GM19455 (cell line): ENCODE results near the gene ZNF469.

Experiments
- ATAC-seq: cut with Tn5 transposase; IDR thresholded peaks from one replicate; pipeline ENCODE4 v1.9.1; 2021; ENCODE audit not compliant: unreplicated experiment

ZNF469 gene

DNA sequence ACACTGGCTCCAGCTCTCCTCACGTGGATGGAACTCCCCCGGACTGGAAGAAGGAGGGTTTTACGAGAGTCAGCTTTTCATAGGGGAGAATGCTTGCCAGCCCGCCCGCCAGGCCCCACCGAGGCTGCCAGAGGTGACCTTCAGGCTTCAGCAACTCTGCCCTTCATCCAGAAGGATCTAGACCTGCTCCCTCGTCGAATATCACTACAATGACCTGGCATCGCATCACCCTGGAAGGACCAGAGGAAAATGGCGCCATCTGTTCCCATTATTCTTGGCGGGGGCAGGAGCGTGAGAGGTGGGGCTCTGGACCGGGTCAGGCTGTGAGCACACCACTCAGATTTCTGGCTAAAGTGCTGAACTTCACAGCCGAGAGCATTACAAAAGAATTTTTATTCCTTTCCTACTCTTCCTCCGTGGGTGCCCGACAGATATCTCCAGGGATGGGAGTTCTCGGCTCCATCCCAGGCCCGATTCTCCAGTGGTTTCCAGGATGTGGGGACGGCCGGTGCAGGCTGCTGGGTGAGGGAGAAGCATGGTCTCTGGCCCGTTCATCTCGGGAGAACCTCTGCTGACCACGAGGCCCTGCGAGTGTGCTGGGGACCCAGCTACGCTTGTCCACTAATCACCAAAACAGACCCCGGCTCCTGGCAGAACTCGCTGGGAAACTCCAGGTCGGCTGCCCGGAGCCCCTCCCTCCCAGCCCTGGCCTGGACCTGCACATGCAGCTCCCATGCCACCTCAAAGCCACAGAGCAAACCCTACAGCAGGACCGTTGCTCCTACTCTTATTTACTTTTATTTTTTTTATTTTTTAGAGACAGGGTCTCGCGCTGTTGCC, 36.8 kb upstream of the ZNF469 start:
- ATAC-seq = no peak

DNA sequence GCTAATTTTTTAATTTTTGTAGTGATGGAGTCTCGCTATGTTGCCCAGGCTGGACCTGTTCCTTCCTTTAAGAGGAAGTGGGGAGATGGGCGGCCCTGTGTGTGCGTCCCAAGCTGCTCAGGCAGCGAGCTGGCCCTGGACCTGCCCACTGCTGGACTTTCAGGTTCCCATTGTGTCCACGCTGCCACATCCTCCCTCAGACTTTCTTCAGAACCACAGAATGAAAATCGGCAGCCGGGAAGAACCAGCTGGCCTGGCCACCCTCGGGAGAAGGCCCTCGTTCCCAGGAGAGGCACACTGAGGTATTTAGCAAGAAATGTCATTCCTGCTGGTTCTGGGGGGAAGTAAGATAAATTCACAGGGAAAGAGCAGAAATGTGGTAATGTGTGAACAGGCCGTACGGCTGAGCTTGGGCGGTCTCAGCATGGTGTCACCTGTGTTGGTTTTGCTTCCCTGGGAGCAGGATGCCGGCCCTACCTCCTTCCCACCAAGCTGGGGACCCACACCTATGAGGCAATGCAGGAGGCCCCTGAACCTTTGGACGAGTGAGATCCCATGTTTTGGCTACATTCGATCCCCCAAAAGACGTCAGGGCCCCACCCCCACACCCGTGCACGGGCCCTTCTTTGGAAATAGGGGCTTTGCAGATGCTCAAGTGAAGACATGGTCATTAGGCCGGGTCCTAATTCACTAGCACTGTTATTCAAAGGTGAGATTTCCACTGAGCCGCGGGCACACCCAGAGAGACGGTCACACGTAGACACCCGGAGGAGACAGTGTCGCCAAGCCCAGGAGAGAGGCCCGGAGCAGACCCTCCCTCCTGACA, 35.9 kb upstream of the ZNF469 start:
- ATAC-seq = no peak

DNA sequence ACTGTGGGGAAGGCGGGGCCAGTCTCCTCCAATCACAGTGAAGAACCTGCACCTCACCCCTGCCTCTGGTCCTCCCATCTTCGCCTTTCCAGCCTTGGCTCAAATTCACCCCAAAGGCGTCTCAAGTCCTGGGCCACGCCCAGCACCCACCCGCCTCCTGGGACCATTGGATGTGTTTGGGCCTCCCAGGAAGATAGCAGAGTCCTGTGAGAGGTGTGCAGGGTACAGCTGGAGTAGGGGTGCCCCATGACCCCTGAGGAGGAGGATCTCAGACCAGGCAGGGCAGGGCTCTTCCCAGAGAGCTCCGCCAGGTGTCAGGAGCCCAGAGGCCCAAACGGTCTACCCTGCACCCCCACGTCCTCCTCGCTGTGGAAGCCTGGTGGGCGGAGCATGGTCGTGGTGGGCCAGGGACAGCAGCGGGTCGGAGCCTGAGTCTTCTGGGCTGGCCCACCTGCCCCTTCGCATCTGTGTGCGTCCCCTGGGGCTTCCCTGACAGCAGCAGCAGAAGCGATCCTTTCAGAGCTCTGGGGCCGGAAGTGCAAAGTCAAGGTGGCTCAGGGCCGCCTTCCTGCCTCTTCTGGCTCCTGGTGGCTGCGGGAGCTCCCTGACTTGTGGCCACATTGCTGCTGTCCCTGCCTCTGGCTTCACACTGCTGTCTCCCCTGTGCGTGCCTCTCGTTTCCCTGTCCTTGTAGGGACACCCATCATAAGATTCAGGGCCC, 34.9 kb upstream of the ZNF469 start:
- no peak for ATAC-seq

DNA sequence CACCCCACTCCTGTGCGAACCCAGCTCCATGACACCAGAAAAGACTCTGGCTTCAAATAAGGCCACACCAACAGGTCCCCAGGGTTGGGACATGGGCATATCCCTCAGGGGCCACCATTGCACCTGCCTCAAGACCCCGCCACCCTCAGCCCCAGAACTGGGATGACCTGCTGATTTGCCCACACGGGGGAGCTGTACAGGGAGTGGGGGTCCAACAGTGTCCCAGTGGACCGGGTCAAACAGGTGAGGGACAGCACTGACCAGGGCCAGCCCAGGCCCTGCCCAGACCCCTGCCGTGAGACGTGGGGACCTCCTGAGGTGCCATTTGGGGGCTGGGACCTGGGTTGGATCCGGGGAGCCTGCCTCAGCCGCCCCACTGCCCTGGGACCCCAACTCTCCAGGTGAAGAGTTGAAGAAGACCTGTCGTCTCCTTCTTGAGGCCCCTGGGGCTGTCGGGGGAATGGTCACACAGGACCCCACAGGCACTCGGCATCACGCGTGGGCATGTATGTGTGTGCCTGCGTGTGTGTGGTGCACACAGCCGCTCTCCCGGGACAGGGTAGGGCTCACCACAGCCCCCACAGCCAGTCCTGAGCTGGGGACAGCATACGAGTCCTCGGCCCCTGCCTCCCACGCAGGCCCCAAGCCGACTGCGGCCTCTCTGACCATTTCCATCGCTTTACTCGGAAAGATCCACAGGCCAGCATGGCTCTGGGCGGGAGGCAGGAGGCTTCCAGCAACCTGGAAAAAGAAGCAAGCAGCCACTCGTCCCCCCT, 34.2 kb upstream of the ZNF469 start:
- ATAC-seq = no peak

DNA sequence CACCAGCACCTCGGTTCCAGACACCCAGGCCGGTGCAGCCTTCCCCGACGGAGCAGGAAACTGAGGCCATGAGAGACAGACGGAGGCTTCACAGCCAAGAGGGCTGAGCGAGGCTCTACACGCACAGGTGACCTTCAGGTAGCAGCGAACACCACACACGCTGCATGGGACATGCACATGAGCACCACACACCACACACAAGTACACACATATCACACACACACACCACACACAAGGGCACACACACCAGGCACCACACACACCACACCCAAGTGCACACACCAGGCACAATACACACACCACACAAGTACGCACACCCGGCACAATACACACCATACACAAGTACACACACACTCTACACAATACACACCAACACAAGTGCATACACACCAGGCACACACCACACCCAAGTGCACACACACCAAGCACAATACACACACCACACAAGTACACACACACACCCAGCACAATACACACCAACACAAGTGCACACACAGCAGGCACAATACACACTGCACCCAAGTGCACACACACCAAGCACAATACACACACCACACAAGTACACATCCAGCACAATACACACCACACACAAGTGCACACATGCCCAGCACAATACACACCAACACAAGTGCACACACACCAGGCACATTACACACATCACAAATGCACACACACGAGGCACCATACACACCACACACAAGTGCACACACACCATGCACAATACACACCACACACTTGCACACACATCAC, 33.4 kb upstream of the ZNF469 start:
- ATAC-seq = no peak

DNA sequence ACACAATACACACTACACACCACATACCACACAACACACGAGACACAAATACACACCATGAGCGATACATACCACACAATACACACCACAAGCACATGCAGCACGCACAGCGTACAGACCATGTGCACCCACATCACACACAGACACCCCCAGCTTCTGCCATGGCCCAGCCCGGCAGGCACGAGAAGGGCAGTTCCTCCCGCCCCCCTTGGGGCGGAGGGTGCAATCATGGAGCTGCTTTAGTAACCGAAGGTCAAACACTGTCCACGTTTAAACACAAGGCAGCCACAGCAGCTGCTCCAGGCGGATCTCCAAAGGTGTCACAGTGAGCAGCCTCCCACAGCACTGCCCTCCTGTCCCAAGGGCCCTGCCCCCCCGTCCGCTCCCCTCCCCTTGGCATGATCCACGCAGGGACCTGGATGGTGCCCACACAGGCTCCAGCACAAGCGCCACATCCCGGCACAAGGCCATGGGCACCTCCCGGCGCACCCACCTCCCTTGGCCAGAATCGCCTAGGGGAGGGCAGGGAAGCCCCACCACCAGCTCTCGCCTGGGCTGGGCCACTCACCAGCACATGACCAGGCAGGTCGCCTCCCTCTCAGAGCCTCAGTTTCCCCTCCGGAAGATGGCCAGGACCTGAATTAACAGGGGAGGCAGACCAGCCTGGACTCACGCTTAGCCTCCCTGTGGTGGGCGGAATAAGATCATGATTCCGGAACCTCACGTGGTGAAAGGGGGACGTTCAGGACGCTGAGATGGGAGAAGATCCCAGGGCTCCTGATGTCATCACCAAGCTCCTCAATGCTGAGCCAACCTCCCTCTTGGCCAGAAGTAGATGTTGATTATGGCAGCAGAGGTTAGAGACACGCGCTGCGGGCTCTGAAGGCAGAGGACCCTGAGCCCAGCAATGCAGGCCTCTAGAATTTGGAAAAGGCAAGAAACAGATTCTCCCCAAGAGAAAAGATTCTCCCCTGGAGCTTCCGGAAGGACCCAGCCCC, 32.6 kb upstream of the ZNF469 start:
- no peak for ATAC-seq

DNA sequence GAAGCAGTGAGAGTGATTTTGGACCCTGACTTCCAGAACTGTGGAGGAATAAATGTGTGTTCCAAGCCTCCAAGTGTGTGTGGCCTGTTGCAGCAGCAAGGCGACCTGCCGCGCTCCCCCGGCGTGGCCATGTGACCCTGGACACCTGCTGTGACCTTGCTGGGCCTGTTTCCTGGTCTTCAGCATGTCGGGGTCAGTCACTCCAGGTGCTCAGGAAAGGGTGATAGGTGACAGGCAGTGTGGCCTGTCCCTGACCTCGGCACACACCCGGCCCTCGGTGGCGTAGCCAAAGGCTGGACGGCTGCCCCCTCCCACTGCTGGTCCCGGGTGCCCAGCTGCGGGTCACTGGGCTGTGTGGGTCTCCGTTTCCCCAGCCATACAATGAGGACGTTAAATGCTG, 31.8 kb upstream of the ZNF469 start:
- no peak for ATAC-seq

DNA sequence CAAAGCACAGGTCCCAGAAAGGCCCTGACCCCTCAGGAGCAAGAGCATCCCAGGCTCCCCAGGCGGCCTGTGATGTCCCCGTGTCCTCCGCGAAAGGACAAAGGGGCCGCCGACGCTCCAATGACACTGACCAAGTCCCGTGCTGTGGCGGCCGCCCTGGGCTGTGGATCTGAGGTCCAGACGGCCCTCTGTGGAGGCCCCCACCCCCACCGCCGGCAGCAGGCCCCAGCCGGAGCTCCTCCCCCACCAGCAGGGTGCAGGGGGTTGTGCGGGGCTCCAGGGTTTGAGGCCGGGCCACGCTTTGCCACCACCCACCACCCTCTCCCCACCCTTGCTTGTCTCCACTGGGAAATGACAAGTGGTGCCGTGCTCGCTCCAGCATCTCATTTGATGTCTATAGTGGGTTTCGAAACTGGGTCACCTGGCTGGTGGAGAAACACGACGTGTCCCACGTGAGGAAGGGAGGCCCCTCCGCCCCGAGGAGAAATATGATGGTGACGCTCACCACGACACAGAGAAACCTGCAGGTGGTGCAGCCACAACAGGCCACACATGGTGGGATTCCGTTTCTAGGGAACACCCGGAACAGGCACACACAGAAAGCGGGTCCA, 31.2 kb upstream of the ZNF469 start:
- ATAC-seq = no peak

DNA sequence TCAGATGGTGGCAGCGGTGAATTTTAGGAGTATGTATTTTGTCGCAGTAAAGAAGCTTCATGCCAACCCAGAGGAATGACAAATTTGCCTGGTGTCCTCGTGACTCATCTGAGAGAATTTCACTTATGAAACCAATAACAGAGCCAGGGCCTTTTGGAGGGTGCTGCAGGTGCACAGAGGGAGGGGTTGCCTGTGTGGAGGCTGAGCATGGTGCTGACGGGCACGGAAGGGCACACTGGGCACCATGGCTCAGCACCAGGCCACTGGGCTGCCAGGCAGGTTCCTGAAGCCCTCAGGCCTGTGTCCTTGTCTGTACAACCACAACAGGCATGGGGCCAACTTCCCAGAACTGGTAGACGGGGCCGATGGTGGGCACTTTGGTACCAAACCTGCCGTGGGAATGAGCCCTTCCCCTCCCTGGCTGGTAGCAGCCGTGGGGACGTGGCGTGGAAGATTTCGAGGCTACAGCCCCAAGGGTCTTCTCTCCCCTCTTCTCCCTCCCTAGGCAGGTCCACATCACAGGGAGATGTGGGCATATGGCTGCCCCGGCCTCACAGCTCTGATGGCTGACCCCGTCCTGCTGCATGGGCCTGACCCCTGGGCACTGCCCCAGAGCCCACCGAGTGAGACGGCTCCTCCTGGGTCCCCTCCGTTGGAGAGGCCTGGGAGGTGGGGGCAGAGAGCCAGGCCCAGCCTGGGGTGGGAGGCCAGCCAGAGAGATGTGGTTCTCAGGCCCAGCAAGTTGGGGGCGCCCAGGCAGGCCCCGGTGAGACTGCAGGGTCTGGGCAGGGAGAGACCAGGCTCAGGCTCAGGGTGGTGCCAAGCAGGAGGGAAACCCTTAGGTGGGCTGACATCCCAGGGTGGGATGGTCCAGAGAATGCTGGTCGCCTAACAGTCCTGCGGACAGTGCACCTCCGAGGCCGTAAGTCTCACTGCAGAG, 30.2 kb upstream of the ZNF469 start:
- ATAC-seq = no peak

DNA sequence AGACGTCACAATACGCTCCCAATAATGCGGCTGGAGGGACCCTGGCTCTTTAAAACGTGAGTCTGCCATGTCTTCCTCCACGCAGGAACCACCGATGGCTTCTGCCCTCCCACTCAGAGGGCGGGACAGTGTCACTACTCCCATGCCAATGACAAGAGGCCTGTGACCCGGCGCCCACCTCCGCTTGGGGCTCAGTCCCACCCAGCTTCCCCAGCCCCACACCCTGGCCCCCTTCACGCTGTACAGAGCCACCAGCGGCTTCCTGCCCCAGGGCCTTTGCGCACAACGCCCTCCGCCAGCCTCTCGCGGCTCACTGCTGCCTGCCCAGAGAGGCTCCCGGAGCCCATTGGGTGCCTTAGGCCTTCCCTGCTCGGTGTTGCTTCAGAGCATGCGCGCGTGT, 29.5 kb upstream of the ZNF469 start:
- no peak for ATAC-seq

DNA sequence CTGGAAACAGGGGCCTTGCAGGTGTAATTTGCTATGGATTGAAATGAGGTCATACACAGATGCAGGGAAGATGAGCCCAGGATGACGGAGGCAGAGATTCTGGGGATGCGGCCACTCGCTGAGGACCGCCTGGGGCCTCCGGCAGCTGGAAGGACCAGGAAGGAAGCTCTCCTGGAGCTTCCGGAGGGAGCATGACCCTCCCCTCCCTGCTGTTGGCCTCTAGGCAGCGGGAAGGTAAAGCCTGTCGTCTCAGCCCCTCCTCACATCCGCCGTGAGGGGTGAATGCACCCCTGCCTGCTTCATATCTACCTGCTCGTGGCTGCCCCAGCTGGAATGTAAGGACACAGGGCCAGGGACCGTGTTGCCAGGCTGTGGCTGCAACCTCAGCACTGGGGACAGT, 29.1 kb upstream of the ZNF469 start:
- ATAC-seq = no peak

DNA sequence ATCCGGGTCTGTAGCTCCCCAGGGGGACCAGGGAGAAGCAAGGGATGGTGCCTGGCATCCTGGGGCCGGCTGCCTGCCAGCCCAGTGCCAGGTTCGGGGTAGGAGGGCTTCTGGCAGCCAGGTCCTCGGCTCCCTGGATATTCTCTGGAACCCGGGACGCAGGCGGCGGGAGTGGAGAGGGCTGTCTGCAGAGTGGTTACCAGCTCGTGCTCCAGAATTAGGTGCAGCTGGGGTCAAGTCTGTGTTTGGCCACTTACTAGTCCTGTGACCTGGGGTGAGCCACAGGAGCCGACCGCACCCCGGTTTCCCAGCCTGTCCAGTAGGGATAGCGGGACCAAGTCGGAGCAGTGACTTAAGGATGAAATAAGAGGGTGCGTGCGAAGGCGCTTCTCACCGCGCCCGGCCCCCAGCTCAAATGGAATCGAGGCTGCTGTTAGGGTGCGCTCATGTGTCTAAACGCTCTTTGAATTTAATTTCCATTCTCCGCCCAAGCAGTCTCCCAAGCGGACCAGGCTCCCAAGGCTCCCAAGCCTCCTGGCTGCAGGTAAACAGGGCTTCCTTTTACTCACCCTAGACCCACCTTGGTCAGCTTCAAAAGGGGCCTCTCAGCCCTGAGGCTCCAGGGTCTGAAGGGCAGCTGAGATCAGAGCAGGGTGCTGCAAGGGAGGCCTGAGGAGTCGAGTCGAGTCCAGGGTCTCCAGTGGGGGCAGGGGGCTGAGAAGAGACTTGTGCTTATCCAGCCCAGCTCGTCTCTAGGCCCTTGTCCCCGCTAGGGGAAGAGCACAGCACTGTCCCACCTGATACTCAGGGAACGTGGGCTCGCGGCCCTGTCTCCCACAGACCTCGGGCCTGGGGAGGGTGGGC, 28.3 kb upstream of the ZNF469 start:
- ATAC-seq = no peak

DNA sequence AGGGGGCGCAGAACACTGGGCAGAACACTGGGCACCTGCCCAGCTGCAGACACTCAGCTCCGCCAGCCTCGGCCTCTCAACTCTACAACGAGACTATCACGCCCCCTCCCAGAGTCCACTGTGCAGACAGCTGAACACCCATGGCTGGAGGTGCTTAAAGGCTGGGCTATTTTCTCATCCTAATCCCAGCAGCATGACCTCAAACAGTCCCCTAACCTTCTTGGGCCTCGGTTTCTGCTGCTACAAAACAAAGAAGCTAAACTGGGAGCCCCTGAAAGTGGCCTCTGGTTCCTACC, 27.7 kb upstream of the ZNF469 start:
- ATAC-seq = no peak

DNA sequence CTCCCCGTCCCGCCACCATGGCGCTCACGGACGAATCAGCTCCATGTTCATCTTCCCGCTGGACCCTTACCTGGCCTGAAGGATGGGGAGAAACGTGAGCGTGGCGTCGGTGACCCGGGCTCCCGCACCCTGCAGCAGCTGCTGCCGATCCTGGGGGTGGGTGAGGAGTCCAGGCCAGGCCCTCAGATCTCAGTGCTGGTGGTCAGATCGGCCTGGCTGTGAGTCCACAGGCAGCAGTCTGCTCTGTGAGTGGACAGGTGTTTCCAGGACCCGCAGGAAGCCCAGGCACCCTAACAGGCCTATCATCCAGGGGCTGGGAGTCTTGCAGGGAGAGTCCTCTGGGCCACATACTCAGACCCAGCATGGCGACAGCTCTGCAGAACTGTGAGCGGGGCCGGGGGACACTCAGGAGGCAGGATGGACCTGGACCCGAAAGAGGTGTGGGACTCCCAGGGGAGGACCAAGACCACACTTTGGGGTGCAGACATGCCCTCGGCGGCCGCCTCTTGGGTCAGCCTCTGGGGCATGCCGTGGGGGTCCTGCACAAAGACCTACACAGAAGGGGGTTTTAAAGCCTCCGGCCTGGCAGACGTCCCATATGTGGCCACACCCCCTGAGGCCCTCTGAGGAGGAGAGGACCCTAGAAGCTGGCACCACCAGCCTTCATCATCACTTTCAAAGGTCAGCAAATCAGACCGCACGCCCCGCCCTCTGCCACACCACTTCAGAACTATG, 27.2 kb upstream of the ZNF469 start:
- ATAC-seq = no peak

DNA sequence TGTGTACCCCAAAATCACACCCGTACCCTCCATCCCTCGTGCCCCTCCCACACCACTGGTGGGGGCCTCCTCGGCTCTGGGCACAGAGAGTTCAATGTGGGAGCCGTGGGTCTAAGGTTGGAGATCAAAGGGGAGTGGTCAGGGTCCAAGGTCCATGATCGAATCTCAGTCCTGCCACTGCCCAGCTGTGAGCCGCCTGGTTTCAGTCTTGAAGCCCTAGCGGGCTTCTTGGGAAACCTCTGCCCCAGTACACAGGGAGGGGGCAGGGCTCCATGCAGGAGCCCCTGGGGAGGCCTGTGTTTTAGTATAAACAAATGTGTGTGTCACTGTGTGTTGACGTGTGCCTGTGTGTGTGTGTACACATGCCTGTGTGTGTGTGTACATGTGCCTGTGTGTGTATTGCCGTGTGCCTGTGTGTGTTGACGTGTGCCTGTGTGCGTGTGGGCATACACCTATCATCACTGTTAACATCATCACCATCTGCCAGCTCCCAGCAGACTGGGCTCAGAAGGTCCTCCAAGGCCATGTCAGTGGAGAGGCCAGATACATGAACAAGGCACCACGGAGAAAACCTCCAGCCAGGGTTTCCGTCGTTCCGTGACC, 26.5 kb upstream of the ZNF469 start:
- ATAC-seq = no peak

DNA sequence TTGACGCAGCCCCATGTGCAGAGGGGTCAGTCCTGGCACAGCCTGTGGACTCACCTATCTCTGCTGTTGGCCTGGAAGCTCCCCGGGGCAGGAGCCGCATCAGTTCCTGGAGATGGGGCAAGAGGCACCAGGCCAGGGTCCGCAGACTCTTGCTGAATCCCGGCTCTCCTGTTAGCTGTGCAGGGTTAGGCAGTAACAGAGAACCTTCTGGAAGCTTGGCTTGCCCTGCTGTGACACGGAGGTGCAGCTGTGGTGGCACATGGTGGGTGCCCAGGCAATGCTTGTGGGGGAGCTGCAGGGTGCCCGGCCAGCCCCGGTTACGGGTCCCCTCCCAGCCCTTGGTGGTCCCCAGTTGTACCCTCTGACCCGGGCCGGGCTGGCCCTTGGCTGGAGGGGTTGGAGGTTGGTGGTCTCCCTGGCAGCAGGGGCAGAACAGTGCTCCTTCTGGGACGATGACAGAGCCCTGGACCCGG, 26.0 kb upstream of the ZNF469 start:
- no peak for ATAC-seq
